H1 (cell line): ENCODE data around the gene MAS1L. TPM values are rescaled to one million over a fixed set of nuclear protein-coding genes. Genes with fewer than 3 reads are reported as not detected.
A peak's percentile ranks its signal among the peaks of the same experiment; 100 is the strongest.
"Not testable (repeated sequence)": the region's sequence is repeated elsewhere in the genome, so short reads cannot be mapped to it uniquely, and the experiment has no call there.

Experiments
- CTCF ChIA-PET: fragments of 300-600 bp; sonication (Branson Sonifier 250); formaldehyde crosslinking; loops from one replicate; lab custom pipeline; 2021; ENCODE audit not compliant: partially characterized antibody; lab: Charles Lee
- POLR2A ChIA-PET: fragments of 300-600 bp; sonication (Branson Sonifier 250); formaldehyde crosslinking; loops from one replicate; lab custom pipeline; 2021; ENCODE audit warnings: inconsistent platforms; ENCODE audit not compliant: partially characterized antibody; lab: Charles Lee
- DNase-seq, 2 experiments: peaks; one replicate each; pipeline versions ENCODE4 v3.0.0 to v3.0.0-alpha.2; 2010 to 2022; ENCODE audit warnings: low spot score in 2 of 2, low read depth in 1 of 2, mixed read lengths in 1 of 2
- FAIRE-seq: peaks from 2 replicates; lab custom pipeline; 2011; peaks lifted over from hg19 to GRCh38; lab: Jason Lieb, UNC
- H2AFZ ChIP-seq: 2 replicates; pipeline ENCODE4 v1.8.1; 2012; ENCODE audit warnings: low read length, inconsistent platforms
- H2AK5ac ChIP-seq: 2 replicates; pipeline ENCODE4 v1.6.1; 2013; ENCODE audit warnings: low read depth, low read length
- H2BK120ac ChIP-seq: replicated peaks from 2 replicates; pipeline ENCODE3; 2013; ENCODE audit warnings: low read depth, low read length, inconsistent platforms
- H2BK12ac ChIP-seq: 2 replicates; pipeline ENCODE4 v1.6.1; 2013; ENCODE audit warnings: low read depth, low read length
- H2BK15ac ChIP-seq: 2 replicates; pipeline ENCODE4 v1.6.1; 2013; ENCODE audit warnings: low read length
- H2BK20ac ChIP-seq: 2 replicates; pipeline ENCODE4 v1.6.1; 2013; ENCODE audit warnings: low read length
- H2BK5ac ChIP-seq: 2 replicates; pipeline ENCODE4 v1.6.1; 2013; ENCODE audit warnings: low read depth, low read length
- H3K14ac ChIP-seq: 2 replicates; pipeline ENCODE4 v1.6.1; 2013; ENCODE audit warnings: inconsistent platforms; ENCODE audit not compliant: insufficient read length
- H3K18ac ChIP-seq: 2 replicates; pipeline ENCODE4 v1.6.1; 2013; ENCODE audit warnings: low read length; ENCODE audit errors: extremely low read depth
- H3K23ac ChIP-seq: 2 replicates; pipeline ENCODE4 v1.6.1; 2013; ENCODE audit warnings: inconsistent platforms; ENCODE audit not compliant: insufficient read length
- H3K23me2 ChIP-seq: 2 replicates; pipeline ENCODE4 v1.6.1; 2013; ENCODE audit warnings: low read depth, low read length
- H3K27ac ChIP-seq: 2 replicates; pipeline ENCODE4 v1.6.1; 2011; ENCODE audit warnings: low read depth, low read length, inconsistent platforms
- H3K27me3 ChIP-seq, 4 experiments: replicated peaks in 1 of 4; 1 replicate in 1 of 4; 2 replicates in 3 of 4; pipeline versions ENCODE4 v1.6.1 to v1.8.1; 2011 to 2013; ENCODE audit warnings: low read length in 3 of 4, mild to moderate bottlenecking in 3 of 4, inconsistent platforms in 2 of 4, mixed read lengths in 2 of 4, moderate library complexity in 1 of 4; ENCODE audit not compliant: control insufficient read depth in 3 of 4, insufficient read depth in 3 of 4; ENCODE audit errors: extremely low read depth in 1 of 4
- H3K36me3 ChIP-seq, 4 experiments: 2 replicates each; pipeline versions ENCODE4 v1.6.1 to v1.8.1; 2011 to 2013; ENCODE audit warnings: mild to moderate bottlenecking in 4 of 4, low read length in 3 of 4, moderate library complexity in 2 of 4, control low read depth in 1 of 4, inconsistent platforms in 1 of 4; ENCODE audit not compliant: insufficient read depth in 4 of 4, control insufficient read depth in 2 of 4
- H3K4ac ChIP-seq: replicated peaks from 2 replicates; pipeline ENCODE3; 2013; ENCODE audit warnings: low read length, low read depth, mixed read lengths, inconsistent platforms; ENCODE audit not compliant: insufficient read length
- H3K4me1 ChIP-seq, 4 experiments: replicated peaks in 1 of 4; 1 replicate in 1 of 4; 2 replicates in 3 of 4; pipeline versions ENCODE4 v1.6.1 to v1.8.1; 2011 to 2013; ENCODE audit warnings: low read length in 3 of 4, inconsistent platforms in 2 of 4, mixed read lengths in 1 of 4; ENCODE audit not compliant: insufficient read depth in 4 of 4, control insufficient read depth in 3 of 4
- H3K4me2 ChIP-seq, 2 experiments: 2 replicates each; pipeline versions ENCODE4 v1.6.1 to v1.8.1; 2011 to 2013; ENCODE audit warnings: low read depth in 2 of 2, low read length in 2 of 2, control low read depth in 1 of 2, inconsistent platforms in 1 of 2, mild to moderate bottlenecking in 1 of 2; ENCODE audit not compliant: insufficient read depth in 1 of 2
- H3K4me3 ChIP-seq, 4 experiments: fragments of 200-600, 300-600 bp in 1 of 4; sonication (generic), shearing (Covaris generic), sonication (Bioruptor Twin) in 1 of 4; 2 replicates each; pipeline versions ENCODE4 v1.5.1 to v1.8.1; 2011 to 2016; ENCODE audit warnings: low read length in 4 of 4, low read depth in 3 of 4, control low read depth in 2 of 4, inconsistent platforms in 2 of 4, mild to moderate bottlenecking in 2 of 4, mixed read lengths in 1 of 4, moderate library complexity in 1 of 4; ENCODE audit not compliant: insufficient read depth in 2 of 4; ENCODE audit errors: extremely low read depth in 1 of 4
- H3K56ac ChIP-seq: replicated peaks from 2 replicates; pipeline ENCODE3; 2013; ENCODE audit warnings: low read depth, mild to moderate bottlenecking, mixed read lengths, low read length, inconsistent platforms; ENCODE audit not compliant: insufficient read length
- H3K79me1 ChIP-seq: 2 replicates; pipeline ENCODE4 v1.6.1; 2013; ENCODE audit warnings: low read depth, low read length, control low read depth
- H3K79me2 ChIP-seq, 2 experiments: 2 replicates each; pipeline versions ENCODE4 v1.6.1 to v1.8.1; 2012 to 2013; ENCODE audit warnings: low read length in 2 of 2, mild to moderate bottlenecking in 2 of 2, inconsistent platforms in 1 of 2; ENCODE audit not compliant: insufficient read depth in 2 of 2, control insufficient read depth in 1 of 2
- H3K9ac ChIP-seq, 4 experiments: replicated peaks in 1 of 4; 1 replicate in 1 of 4; 2 replicates in 3 of 4; pipeline versions ENCODE4 v1.6.1 to v1.8.1; 2011 to 2013; ENCODE audit warnings: low read depth in 3 of 4, low read length in 3 of 4, control low read depth in 2 of 4, mild to moderate bottlenecking in 2 of 4, moderate library complexity in 2 of 4, inconsistent platforms in 1 of 4; ENCODE audit errors: extremely low read depth in 1 of 4
- H3K9me3 ChIP-seq, 2 experiments: 2 replicates each; pipeline versions ENCODE4 v1.6.1 to v1.8.1; 2012 to 2013; ENCODE audit warnings: mild to moderate bottlenecking in 2 of 2, moderate library complexity in 2 of 2, control low read depth in 1 of 2, inconsistent platforms in 1 of 2, low read depth in 1 of 2, low read length in 1 of 2, mixed read lengths in 1 of 2; ENCODE audit not compliant: insufficient read depth in 2 of 2
- H4K20me1 ChIP-seq, 2 experiments: replicated peaks in 1 of 2; 2 replicates each; pipeline versions ENCODE3 to v1.8.1; 2011 to 2013; ENCODE audit warnings: inconsistent platforms in 2 of 2, low read length in 2 of 2, mild to moderate bottlenecking in 1 of 2; ENCODE audit not compliant: insufficient read depth in 2 of 2, control insufficient read depth in 1 of 2
- H4K5ac ChIP-seq: 2 replicates; pipeline ENCODE4 v1.6.1; 2013; ENCODE audit warnings: low read length, low read depth, mixed read lengths, inconsistent platforms; ENCODE audit not compliant: insufficient read length
- H4K8ac ChIP-seq: 2 replicates; pipeline ENCODE4 v1.8.0; 2013; ENCODE audit warnings: mild to moderate bottlenecking, moderate library complexity, low read length, inconsistent platforms; ENCODE audit not compliant: insufficient read depth; ENCODE audit errors: extremely low read depth
- H4K91ac ChIP-seq: replicated peaks from 2 replicates; pipeline ENCODE3; 2013; ENCODE audit warnings: low read length, mixed read lengths, inconsistent platforms; ENCODE audit not compliant: insufficient read length
- RAD21 ChIP-seq, 2 experiments: IDR thresholded peaks in 1 of 2; conservative IDR thresholded peaks in 1 of 2; 2 replicates each; pipeline ENCODE4 v1.6.1; 2011; ENCODE audit warnings: low read depth in 2 of 2, low read length in 2 of 2, improper control_type of control experiment in 1 of 2, inconsistent platforms in 1 of 2, mild to moderate bottlenecking in 1 of 2, moderate library complexity in 1 of 2
- WGBS, 2 experiments: shearing (Covaris generic) in 1 of 2; methylation state at CpG; one replicate each; pipeline versions ENCODE4 v1.1.6 to v1.1.7; 2013 to 2015; ENCODE audit warnings: low lambda C conversion rate in 2 of 2, mixed read lengths in 2 of 2, inconsistent platforms in 1 of 2, low coverage in 1 of 2, missing lambda C conversion rate in 1 of 2; ENCODE audit not compliant: insufficient replicate concordance in 2 of 2, insufficient coverage in 1 of 2, insufficient read length in 1 of 2; ENCODE audit errors: extremely low coverage in 1 of 2, missing lambda C conversion rate in 1 of 2; 5-methylcytosine and 5-hydroxymethylcytosine counted together
- polyA plus RNA-seq, 7 experiments: library from polyadenylated mRNA; depleted of rRNA in 3 of 7; stranded (reverse) in 5 of 7; unstranded in 2 of 7; fragments of >200 nt in 5 of 7; fragments of 200-250 nt in 2 of 7; gene quantifications; 1 replicate in 5 of 7; 2 replicates in 1 of 7; 4 replicates in 1 of 7; pipeline versions ENCODE4 v1.2.1 to v1.2.3, GENCODE V29; 2011 to 2013; ENCODE audit warnings: missing spikeins in 2 of 7, mixed read lengths in 2 of 7
- total RNA-seq: library from RNA; stranded (reverse); fragmentation: NEBNext Ultra II Directional; extraction: Animal tissue kit (Norgen Biotek cat#: 25700); gene quantifications from 2 replicates; pipeline ENCODE4 v1.2.1, GENCODE V29; 2021
- TF ChIP-seq, protein P1 (sequence below), 3 experiments: IDR thresholded peaks; 1 replicate in 2 of 3; 2 replicates in 1 of 3; pipeline versions ENCODE4 v1.5.1 to v1.6.1; 2011; ENCODE audit warnings: low read length in 3 of 3, mild to moderate bottlenecking in 3 of 3, inconsistent platforms in 2 of 3, low read depth in 1 of 3, moderate library complexity in 1 of 3; ENCODE audit not compliant: insufficient read depth in 1 of 3; ENCODE audit errors: control extremely low read depth in 1 of 3

MAS1L gene
- total and polyA plus RNA-seq, 2 of the 8 experiments (the other 6 are each of a cell fraction or from before 2014, with no cell fraction given): not detected

DNA sequence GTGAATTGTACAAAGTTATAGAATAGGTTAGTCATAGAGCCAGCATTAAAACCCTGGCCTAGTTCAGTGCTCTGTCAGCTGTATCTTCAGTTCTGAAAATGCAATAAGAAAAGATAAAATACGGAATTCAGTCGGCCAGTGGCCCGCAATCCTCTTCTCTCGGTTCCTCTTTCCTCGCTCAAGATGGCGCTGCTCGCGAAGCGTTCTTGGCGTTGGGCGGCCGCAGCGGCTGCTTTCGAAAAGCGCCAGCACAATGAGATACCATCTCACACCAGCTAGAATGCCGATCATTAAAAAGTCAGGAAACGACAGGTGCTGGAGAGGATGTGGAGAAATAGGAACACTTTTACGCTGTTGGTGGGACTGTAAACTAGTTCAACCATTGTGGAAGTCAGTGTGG lies 51.0 kb downstream of the MAS1L start:
- H2AFZ ChIP-seq: not testable (repeated sequence)

More for the DNA sequence above, 51.0 kb downstream of the MAS1L start:
- 80% methylated on average over 17 of the region's 18 CpGs; no CpG with 5 or more reads in 1 of the 2 experiments for WGBS, 2 experiments
- H3K79me1 ChIP-seq, H2BK20ac ChIP-seq, H2AK5ac ChIP-seq, H3K27me3 ChIP-seq, H3K79me2 ChIP-seq, H2BK120ac ChIP-seq, H4K91ac ChIP-seq, H4K20me1 ChIP-seq, H2BK12ac ChIP-seq, H3K23ac ChIP-seq, H3K14ac ChIP-seq, H3K36me3 ChIP-seq, H3K56ac ChIP-seq, H2BK15ac ChIP-seq, H3K27ac ChIP-seq, H3K9ac ChIP-seq, H3K4ac ChIP-seq, H3K23me2 ChIP-seq, H3K4me1 ChIP-seq, H3K4me2 ChIP-seq, H3K18ac ChIP-seq, H2BK5ac ChIP-seq, H3K9me3 ChIP-seq, H4K5ac ChIP-seq, H4K8ac ChIP-seq, H3K4me3 ChIP-seq: not testable (repeated sequence)
- DNase-seq (peak; percentile 25 to 53), FAIRE-seq (peak; percentile 32)
- ChIA-PET CTCF (interaction anchor here (0.8 to 2.5 kb wide), 12 partner anchors 8 to 211 kb away, joined by 3 to 21 read pairs (median 4); partner anchors contain the start of genes MAS1L, OR12D1 and OR2H2), POLR2A (interaction anchor here (0.8 kb wide), 1 partner anchor 162 kb away, joined by 3 read pairs; no protein-coding TSS in a partner anchor)
- TF ChIP-seq RAD21 (IDR thresholded peaks at IDR 0.05 in 1 of 2, conservative IDR thresholded peaks at IDR 0.05 in 1 of 2; ENCODE audit: low read depth in 2 of 2, low read length in 2 of 2): peak; percentile 54 to 66
- TF ChIP-seq, protein P1, sequence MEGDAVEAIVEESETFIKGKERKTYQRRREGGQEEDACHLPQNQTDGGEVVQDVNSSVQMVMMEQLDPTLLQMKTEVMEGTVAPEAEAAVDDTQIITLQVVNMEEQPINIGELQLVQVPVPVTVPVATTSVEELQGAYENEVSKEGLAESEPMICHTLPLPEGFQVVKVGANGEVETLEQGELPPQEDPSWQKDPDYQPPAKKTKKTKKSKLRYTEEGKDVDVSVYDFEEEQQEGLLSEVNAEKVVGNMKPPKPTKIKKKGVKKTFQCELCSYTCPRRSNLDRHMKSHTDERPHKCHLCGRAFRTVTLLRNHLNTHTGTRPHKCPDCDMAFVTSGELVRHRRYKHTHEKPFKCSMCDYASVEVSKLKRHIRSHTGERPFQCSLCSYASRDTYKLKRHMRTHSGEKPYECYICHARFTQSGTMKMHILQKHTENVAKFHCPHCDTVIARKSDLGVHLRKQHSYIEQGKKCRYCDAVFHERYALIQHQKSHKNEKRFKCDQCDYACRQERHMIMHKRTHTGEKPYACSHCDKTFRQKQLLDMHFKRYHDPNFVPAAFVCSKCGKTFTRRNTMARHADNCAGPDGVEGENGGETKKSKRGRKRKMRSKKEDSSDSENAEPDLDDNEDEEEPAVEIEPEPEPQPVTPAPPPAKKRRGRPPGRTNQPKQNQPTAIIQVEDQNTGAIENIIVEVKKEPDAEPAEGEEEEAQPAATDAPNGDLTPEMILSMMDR (IDR thresholded peaks at IDR 0.05; ENCODE audit: control extremely low read depth in 1 of 3, insufficient read depth in 1 of 3, low read depth in 1 of 3, low read length in 3 of 3): peak; percentile 16 to 34 (median 30); a peak in 3 of 4 replicates
